NCI-H2029 (cell line): ENCODE data around the gene ERCC6L.
A peak's percentile ranks its signal among the peaks of the same experiment; 100 is the strongest.

ENCODE experiments used
- DNase-seq: peaks from one replicate; lab custom pipeline; 2025; lab: John Stamatoyannopoulos, UW

Gene ERCC6L

GRCh38 chrX:72169008-72169728, 69.7 kb downstream of the ERCC6L start:
- peak; percentile 8 for DNase-seq

GRCh38 chrX:72165551-72165950, 73.3 kb downstream of the ERCC6L start:
- no peak for DNase-seq

- DNase-seq = no peak
Observed at GRCh38 chrX:72159769-72160168, 79.1 kb downstream of the ERCC6L start.

- DNase-seq = no peak
Observed at GRCh38 chrX:72158773-72159172, 80.1 kb downstream of the ERCC6L start.
